Measurements from ENCODE around the gene GPR108.

DNA sequence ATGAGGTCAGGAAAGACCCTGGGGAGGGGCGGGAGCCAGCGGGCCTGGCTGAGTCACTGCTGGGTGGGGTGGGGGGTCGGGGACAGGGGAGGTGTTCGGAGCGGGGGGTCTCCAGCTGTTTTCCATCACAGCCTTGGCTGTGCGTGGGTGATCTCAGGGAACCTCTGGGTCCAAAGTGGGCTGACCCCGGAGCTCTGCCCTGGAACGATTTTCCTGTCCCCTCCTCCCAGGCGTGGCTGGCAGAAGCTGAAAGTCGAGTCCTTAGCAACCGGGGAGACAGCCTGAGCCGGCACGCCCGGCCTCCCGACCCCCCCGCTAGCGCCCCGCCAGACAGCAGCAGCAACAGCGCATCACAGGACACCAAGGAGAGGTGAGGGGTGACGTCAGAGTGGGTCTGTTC lies 12.7 kb upstream of the GPR108 start:
- no peak for TF ChIP-seq GATA2 (IDR thresholded peaks at IDR 0.05; ENCODE audit: low read depth, low read length)
- no peak for TF ChIP-seq GATA3 (IDR thresholded peaks at IDR 0.05; ENCODE audit: low read depth, low read length)

Measured in SH-SY5Y (cell line).